ENCODE measurements around the gene AP4S1.

The AP4S1 gene

GRCh38 chr14:31024577-31025366 is 677 bp upstream of the AP4S1 start:
- Histone ChIP-seq H3K9me3 (no peaks in the 10 kb centered on the region), H3K27me3 (no peaks in the 10 kb centered on the region), H3K4me3 (ENCODE audit: low read depth, low read length) (peak overlapping the region; percentile 81), H3K36me3 (peaks cover 22% of the 10 kb centered on the region), H3K4me1 (no peaks in the 10 kb centered on the region)
- TF ChIP-seq, protein P1, sequence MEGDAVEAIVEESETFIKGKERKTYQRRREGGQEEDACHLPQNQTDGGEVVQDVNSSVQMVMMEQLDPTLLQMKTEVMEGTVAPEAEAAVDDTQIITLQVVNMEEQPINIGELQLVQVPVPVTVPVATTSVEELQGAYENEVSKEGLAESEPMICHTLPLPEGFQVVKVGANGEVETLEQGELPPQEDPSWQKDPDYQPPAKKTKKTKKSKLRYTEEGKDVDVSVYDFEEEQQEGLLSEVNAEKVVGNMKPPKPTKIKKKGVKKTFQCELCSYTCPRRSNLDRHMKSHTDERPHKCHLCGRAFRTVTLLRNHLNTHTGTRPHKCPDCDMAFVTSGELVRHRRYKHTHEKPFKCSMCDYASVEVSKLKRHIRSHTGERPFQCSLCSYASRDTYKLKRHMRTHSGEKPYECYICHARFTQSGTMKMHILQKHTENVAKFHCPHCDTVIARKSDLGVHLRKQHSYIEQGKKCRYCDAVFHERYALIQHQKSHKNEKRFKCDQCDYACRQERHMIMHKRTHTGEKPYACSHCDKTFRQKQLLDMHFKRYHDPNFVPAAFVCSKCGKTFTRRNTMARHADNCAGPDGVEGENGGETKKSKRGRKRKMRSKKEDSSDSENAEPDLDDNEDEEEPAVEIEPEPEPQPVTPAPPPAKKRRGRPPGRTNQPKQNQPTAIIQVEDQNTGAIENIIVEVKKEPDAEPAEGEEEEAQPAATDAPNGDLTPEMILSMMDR (IDR thresholded peaks at IDR 0.05; ENCODE audit: low read depth, low read length), result no peak
- DNase-seq, result no peak

- TF ChIP-seq, protein P1 (IDR thresholded peaks at IDR 0.05; ENCODE audit: low read depth, low read length), result no peak
- H3K9me3 ChIP-seq, result no peaks in the 10 kb centered on the region
- peak within 1 kb of the TSS; percentile 81 for H3K4me3 ChIP-seq (ENCODE audit: low read depth, low read length)
- H3K4me1 ChIP-seq, result no peaks in the 10 kb centered on the region
- peaks cover 14% of the 10 kb centered on the region for H3K36me3 ChIP-seq
- no peaks in the 10 kb centered on the region for H3K27me3 ChIP-seq
- no peak for DNase-seq
These were observed 614 bp downstream of the AP4S1 start, which contains the start of gene STRN3 for GRCh38 chr14:31026077-31026449. STRN3 (minus strand) TSS chr14:31026379; CDS start chr14:31026185, 194 bp downstream.

DNA sequence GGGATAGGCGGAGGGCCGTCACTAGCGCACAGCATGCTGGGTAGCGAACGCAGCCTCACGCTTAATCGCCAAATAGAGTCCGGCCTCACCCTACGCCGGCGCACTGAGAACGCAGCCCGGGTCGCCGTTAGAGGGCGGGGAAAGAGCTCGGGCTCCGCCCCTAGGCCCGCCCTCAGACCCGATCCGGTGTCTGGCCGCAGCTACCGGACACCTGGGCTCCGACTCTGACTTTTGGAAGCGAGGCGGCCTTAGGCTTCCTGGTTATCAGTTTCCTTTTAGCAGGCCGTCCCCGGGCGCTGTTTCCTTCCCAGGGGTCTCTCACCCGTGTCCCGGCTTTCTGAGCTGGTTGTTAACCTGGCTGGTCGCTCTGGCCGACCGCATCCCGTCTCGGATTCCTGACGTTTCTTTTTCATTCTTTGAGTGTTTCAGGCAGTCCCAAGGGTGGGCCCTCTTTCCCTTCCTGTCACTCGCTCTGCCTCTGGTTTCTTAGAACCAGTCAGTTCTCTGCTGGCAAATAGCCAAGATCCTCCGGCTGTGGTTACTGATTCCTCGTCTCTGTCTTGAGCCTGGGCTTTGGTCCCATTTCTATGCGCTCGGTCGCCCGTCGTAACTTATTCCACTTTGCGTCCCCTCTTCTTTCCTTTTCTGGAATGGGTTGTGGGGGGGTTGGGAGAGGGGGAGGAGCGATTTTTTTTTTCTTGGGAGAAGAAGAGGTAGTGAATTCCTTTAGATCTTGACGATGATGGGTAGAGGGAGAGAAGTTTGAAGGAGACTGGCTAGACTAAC is 1.2 kb downstream of the AP4S1 start:
- TF ChIP-seq, protein P1 (IDR thresholded peaks at IDR 0.05; ENCODE audit: low read depth, low read length), result no peak
- no peaks in the 10 kb centered on the region for H3K27me3 ChIP-seq
- no peaks in the 10 kb centered on the region for H3K9me3 ChIP-seq
- peaks cover 8% of the 10 kb centered on the region for H3K36me3 ChIP-seq
- peak; percentile 96 for DNase-seq
- H3K4me1 ChIP-seq, result no peaks in the 10 kb centered on the region
- H3K4me3 ChIP-seq (ENCODE audit: low read depth, low read length), result peak overlapping the region; percentile 81

DNA sequence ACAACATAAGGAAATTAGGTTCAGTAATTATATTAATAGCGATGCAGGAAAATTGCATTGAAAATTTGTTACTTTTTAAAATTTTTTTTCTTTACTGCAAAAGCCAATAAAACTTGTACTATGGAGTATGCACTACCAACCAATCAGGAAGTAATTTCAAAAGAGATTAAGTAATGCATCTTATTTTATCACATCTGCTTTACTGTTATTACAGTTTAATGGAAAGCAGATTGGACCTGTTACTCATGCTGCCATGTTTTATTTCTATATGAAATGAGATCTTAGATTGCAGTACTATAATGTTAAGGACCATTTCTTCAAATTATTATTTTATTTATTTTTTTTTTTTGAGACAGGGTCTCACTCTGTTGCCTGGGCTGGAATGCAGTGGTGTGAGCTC is 2.4 kb downstream of the AP4S1 start:
- no peak for DNase-seq
- peaks cover 5% of the 10 kb centered on the region; the same call in 1 of the 2 replicates for H3K36me3 ChIP-seq
- TF ChIP-seq, protein P1 (IDR thresholded peaks at IDR 0.05; ENCODE audit: low read depth, low read length), result no peak
- H3K4me1 ChIP-seq, result no peaks in the 10 kb centered on the region
- no peaks in the 10 kb centered on the region for H3K9me3 ChIP-seq
- no peaks in the 10 kb centered on the region for H3K27me3 ChIP-seq
- no peak overlapping the region; the same call in 1 of the 2 replicates for H3K4me3 ChIP-seq (ENCODE audit: low read depth, low read length)

GRCh38 chr14:31029016-31029970 is 3.8 kb downstream of the AP4S1 start:
- Histone ChIP-seq H3K4me1 (no peaks in the 10 kb centered on the region; the same call in 1 of the 2 replicates), H3K9me3 (no peaks in the 10 kb centered on the region), H3K4me3 (ENCODE audit: low read depth, low read length) (no peak overlapping the region), H3K27me3 (no peaks in the 10 kb centered on the region), H3K36me3 (peaks cover 4% of the 10 kb centered on the region; the same call in 1 of the 2 replicates)
- no peak for DNase-seq
- TF ChIP-seq, protein P1 (IDR thresholded peaks at IDR 0.05; ENCODE audit: low read depth, low read length), result no peak
